ENCODE data around the gene MED27. TPM values are rescaled to one million over a fixed set of nuclear protein-coding genes. Genes with fewer than 3 reads are reported as not detected.

MED27 gene
- total and polyA plus RNA-seq, 7 donors: 11.9 to 19.7 (median 15.6) TPM

DNA sequence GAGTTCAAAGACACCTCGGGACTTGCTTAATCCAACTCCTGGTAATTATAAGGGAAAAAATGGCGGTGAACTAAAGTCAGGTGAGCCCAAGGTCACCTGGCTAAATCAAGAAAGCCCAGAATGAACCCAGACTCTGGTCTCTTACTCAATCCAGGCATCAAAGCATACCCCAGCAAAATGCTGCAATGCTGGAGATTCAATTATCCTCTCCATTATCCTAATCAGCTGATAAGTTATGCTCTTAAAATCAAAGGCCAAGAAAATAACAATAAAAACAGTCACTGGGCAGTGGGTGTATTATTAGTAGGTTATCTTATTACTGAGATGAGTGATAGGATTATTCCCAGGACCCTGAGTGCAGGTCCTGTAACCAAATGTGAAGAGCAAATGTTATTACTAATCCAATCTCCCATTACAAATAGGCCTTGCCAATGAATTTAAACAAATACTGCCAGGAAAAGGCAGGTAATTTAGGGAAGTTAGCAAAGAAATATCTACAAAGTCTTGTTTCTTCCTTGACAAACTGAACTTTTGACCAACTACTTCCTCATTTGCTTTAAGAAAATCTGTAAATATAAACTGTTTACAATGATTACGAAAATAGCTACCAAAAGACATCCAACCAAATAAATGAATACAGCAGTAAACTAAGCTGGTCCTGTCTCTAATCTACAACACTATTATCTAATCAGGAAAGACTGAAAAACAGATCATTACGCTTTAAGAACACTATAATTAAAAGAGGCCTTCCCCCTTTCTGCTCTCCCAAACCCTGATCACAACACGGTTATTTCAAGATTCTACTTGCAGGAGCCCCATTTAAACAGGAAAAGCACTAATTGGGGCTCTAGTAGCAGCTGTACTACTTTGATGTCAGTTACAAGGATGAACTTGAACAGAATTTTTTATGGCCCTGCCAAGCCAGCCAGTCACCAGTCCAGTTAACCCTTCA is 103.2 kb downstream of the MED27 start:
- Histone ChIP-seq H3K27me3 (no peaks in the 10 kb centered on the region), H3K9me3 (no peaks in the 10 kb centered on the region), H3K4me3 (no peak overlapping the region), H3K36me3 (no peaks in the 10 kb centered on the region), H3K4me1 (peaks cover 0 to 5% (median 0%) of the 10 kb centered on the region in 4 donors), H3K27ac (no peak overlapping the region)
- TF ChIP-seq POLR2AphosphoS5 (IDR thresholded peaks at IDR 0.05) (no peak), POLR2A (IDR thresholded peaks at IDR 0.05) (no peak), EP300 (IDR thresholded peaks at IDR 0.05) (no peak)
- TF ChIP-seq, protein P1, sequence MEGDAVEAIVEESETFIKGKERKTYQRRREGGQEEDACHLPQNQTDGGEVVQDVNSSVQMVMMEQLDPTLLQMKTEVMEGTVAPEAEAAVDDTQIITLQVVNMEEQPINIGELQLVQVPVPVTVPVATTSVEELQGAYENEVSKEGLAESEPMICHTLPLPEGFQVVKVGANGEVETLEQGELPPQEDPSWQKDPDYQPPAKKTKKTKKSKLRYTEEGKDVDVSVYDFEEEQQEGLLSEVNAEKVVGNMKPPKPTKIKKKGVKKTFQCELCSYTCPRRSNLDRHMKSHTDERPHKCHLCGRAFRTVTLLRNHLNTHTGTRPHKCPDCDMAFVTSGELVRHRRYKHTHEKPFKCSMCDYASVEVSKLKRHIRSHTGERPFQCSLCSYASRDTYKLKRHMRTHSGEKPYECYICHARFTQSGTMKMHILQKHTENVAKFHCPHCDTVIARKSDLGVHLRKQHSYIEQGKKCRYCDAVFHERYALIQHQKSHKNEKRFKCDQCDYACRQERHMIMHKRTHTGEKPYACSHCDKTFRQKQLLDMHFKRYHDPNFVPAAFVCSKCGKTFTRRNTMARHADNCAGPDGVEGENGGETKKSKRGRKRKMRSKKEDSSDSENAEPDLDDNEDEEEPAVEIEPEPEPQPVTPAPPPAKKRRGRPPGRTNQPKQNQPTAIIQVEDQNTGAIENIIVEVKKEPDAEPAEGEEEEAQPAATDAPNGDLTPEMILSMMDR (IDR thresholded peaks at IDR 0.05): no peak
- intact Hi-C loops (cut with DNase I): no loop called here
- no peak for DNase-seq
- WGBS, 2 donors: 47 to 73% methylated on average over 5 of the region's 5 CpGs

DNA sequence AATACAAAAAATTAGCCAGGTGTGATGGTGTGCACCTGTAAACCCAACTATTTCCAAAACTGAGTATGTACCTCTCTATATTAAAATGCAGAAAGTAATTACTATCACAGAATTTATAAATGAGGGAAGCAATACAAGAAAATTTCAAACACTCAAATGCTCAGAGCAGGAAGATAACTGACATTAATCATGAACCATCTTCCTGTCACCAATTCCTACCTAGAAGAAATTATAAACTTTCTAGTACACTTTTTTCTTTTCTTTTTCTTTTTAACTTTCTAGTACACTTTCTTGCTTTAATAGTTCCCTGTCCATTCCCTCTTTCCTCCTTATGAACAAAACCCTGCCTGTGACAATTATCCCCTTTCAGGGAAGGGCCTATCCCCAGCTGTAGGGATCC is 106.8 kb downstream of the MED27 start:
- no peak overlapping the region for H3K4me3 ChIP-seq
- H3K27me3 ChIP-seq: no peaks in the 10 kb centered on the region
- intact Hi-C loops (cut with DNase I): no loop called here

DNA sequence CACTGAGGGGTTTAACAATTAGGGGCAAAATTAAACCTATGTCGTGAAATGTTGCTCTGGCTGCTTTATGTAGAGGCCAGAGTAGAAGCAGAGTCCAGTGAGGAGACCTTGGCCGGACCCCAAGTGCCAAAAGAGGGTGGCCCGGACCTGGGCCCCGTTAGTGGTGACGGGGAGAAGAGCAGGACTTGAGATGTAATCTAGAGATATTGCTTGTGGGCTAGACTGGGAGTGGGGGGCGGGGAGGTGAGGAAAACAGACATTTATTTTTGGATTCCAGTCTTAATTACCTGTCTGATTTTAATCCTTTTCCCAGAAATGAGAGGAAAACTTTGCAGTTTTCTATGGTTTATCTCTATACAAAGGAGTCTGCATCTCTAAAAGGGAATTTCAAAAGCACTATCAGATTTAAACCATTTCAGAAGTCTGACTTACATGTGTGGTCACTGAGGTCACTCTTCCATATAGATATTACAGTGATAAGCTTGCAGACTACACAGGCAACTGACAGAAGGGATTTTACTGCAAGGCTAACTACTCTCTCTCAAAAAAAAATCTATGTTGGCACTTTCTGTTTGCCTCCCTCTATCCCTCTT is 108.1 kb downstream of the MED27 start:
- no peaks in the 10 kb centered on the region for H3K9me3 ChIP-seq
- H3K27me3 ChIP-seq: no peaks in the 10 kb centered on the region
- H3K27ac ChIP-seq: no peak overlapping the region
- no peaks in the 10 kb centered on the region for H3K36me3 ChIP-seq
- H3K4me3 ChIP-seq: no peak overlapping the region
- WGBS, 2 donors: 94 to 96% methylated on average over 6 of the region's 6 CpGs
- no peaks in the 10 kb centered on the region for H3K4me1 ChIP-seq
- DNase-seq: no peak
- intact Hi-C loops (cut with DNase I): no loop called here
- TF ChIP-seq POLR2AphosphoS5 (IDR thresholded peaks at IDR 0.05) (no peak), EP300 (IDR thresholded peaks at IDR 0.05) (no peak), POLR2A (IDR thresholded peaks at IDR 0.05) (no peak)
- TF ChIP-seq, protein P1 (IDR thresholded peaks at IDR 0.05): no peak

More for the DNA sequence above, 106.8 kb downstream of the MED27 start:
- H3K4me1 ChIP-seq: no peaks in the 10 kb centered on the region
- no peak overlapping the region for H3K27ac ChIP-seq
- no peak for TF ChIP-seq EP300 (IDR thresholded peaks at IDR 0.05)
- TF ChIP-seq, protein P1 (IDR thresholded peaks at IDR 0.05): no peak
- TF ChIP-seq POLR2A (IDR thresholded peaks at IDR 0.05): no peak
- no peak for TF ChIP-seq POLR2AphosphoS5 (IDR thresholded peaks at IDR 0.05)
- H3K36me3 ChIP-seq: no peaks in the 10 kb centered on the region
- no peak for DNase-seq
- no peaks in the 10 kb centered on the region for H3K9me3 ChIP-seq

DNA sequence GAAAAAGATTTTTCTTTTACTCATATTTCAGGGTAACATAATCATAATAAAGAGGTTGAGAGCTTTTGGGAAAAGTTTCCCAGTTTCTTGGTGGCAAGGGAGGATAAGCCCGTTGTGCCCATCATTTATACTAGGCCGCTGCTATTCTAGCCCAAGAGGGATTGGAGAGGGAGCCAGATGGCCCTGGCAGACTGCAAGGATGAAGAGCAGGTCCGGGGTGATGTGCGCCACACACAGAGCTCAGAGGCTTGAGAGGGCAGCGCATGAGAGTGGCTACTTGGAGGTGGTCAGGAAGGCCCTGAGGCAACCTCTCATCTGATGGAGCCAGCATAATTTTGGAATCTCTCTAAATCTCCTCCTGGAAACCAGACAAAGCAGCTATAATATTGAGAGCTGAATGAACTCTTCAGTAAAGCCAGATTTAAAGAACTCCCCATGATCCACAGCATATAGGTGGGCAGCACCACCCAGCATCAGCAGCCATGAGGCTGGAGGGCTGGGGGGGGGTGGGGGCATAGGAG is 110.1 kb downstream of the MED27 start:
- Histone ChIP-seq H3K27ac (no peak overlapping the region), H3K27me3 (no peaks in the 10 kb centered on the region), H3K4me3 (no peak overlapping the region), H3K4me1 (no peaks in the 10 kb centered on the region), H3K9me3 (no peaks in the 10 kb centered on the region), H3K36me3 (no peaks in the 10 kb centered on the region)
- WGBS, 2 donors: 96 to 97% methylated on average over 5 of the region's 5 CpGs
- no peak for DNase-seq
- no peak for TF ChIP-seq POLR2A (IDR thresholded peaks at IDR 0.05)
- no peak for TF ChIP-seq POLR2AphosphoS5 (IDR thresholded peaks at IDR 0.05)
- TF ChIP-seq EP300 (IDR thresholded peaks at IDR 0.05): no peak
- TF ChIP-seq, protein P1 (IDR thresholded peaks at IDR 0.05): no peak
- intact Hi-C loops (cut with DNase I): no loop called here

Data from sigmoid colon (tissue), 7 donors.